Hematopoietic multipotent progenitor cell (in vitro differentiated cells): Measurements from ENCODE around the gene ZMIZ1. TPM values are rescaled to one million over a fixed set of nuclear protein-coding genes. Genes with fewer than 3 reads are reported as not detected.

Experiments
- DNase-seq, 3 donors: peaks; one replicate each; pipeline ENCODE4 v3.0.0-alpha.2; 2011 to 2015; ENCODE audit warnings: low read depth in 2 of 3, low spot score in 2 of 3
- total RNA-seq: library from RNA; depleted of rRNA; stranded (reverse); fragments of >200 nt; gene quantifications from one replicate; pipeline ENCODE4 v1.2.3, GENCODE V29; 2012

Gene ZMIZ1
- total RNA-seq, 1 donor: 114 TPM

DNA sequence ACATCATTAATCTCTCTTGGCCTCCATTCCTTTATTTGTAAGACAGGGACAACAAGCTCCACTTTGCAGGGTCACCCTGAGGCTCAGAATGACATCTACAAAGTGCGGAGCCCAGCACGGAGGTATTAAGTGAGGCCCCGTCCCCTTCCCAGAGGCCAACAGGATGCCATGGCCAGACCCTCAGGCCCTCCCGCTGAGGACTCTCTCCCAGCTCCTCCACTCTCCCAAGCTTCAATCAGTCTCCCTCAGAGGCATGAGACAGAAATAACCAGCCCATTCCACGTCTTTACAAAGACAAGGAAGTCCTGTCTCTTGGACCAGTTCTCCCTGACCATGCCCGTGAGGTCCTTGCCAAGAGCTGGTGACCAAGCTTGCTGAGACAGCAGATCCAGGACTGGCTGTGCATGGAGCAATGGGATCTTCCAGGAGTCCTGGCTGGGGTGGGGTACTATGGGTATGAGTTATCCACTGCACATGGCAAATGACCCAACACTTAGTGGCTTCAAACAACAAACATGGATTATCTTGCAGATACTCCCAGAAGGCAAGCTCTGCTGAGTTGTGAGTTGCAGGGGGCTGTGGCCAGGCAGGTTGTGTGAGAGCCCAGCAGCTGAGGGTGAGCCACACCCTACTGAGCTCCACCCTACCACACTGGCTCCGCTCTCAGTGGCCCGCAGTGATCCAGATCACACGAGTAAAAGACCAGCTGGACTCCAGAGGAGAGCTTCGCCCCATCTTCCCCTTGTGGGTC is 274.2 kb downstream of the ZMIZ1 start:
- no peak for DNase-seq

- no peak for DNase-seq
Measured at GRCh38 chr10:79344502-79345195, 275.9 kb downstream of the ZMIZ1 start.

- no peak for DNase-seq
Measured at GRCh38 chr10:79345241-79346011, 276.7 kb downstream of the ZMIZ1 start.

DNA sequence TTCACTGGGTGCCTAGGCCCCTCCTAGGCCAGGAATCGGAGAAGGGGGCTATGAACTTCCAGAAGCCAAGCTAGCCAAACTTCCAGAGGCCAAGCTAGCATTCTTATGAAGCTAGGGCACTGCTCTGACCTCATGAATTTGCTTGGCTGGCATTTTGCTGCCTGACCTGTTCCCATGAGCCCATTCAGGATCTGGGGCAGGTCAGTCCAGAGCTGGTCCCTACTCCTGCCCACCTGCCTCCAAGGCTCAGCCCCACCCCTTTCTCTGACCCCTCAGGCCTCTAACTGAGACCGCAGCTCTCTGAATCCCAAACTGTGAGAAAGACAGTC is 277.2 kb downstream of the ZMIZ1 start:
- no peak for DNase-seq

DNA sequence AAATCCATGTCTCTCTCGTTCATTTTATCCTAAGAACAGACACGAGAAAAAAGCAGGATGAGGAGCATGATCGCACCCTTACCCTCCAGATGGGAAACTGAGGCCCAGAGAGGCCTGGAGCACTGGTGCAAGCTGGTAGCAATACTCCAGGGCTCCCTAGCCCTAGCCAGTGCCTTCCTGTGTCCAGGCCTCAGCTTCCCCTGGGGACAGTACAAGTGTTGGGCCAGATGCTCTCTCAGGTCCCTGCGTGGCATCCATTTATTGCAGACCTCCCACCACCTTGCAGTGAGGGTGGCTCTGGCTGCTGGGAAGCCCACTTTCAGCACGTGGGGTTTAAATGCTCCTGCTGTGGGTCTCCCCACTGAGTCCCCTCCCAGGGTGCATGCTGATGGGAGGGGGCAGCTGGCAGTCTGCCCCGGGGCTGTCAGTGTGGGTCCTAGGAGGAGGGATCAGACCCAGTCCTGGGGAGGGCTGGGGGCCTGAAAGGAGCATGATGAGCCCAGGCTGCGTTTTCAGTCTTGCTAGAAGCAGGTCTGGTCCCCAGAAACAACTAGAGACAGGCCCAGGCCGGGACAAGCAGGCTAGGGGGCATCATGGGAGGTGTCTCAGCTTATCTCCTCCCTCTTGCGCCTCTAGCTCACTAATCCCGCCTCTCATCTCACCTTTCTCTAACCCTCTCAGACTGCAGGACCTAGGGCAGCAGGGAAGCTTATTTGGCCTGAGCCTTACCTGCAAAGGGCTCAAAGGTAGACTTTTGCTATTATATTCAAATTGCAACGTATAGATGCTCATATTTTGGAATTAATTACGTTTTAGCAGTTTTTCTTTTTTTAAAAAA is 277.8 kb downstream of the ZMIZ1 start:
- no peak for DNase-seq

- peak; percentile 87 to 91 (median 91) for DNase-seq
Measured at GRCh38 chr10:79347226-79347893, 278.6 kb downstream of the ZMIZ1 start, which contains the start of gene PPIF. PPIF (plus strand) TSS chr10:79347469; CDS start chr10:79347549, 80 bp downstream.

DNA sequence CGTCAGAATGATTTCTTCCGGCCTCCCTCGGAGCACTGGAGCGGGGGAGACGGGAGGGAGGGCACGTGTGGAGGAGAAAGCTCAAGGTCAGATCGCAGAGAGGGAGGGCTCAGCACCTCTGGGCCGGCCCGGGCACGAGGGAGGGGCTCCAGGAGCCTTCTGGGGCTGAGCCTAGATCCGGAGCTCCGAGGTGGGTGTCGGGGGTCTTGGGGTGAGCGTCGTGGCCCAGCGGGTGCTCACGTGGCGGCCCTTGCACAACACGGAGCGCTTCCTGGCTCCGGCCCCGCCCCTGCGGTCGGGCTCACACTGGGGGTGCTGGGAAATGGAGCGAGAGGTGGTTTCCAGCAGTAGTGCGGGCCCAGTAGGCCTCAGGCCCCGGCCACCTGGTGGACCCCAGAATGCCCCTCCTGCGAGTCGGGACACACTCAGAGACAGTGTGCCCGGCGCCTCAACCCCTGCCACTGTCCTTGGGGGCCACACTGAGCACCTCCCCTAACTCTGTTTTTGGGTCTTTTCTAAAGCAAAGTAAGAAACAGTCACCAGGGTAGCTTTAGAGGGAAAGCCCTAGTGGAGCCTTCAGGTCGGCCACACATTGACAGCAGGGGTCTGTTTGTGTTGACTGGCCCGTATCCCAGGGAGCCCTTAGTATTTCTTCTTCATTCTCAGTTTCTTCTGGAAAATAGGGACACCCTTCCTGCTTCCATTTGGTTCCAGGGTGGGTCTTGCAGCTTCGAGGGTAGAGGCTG is 279.3 kb downstream of the ZMIZ1 start:
- peak; percentile 32 to 73 (median 70) for DNase-seq

GRCh38 chr10:79348640-79348988 is 279.8 kb downstream of the ZMIZ1 start:
- DNase-seq: no peak

- DNase-seq: no peak
Measured at GRCh38 chr10:79349072-79349491, 280.3 kb downstream of the ZMIZ1 start.

GRCh38 chr10:79349766-79350406 is 281.1 kb downstream of the ZMIZ1 start:
- DNase-seq: no peak

DNA sequence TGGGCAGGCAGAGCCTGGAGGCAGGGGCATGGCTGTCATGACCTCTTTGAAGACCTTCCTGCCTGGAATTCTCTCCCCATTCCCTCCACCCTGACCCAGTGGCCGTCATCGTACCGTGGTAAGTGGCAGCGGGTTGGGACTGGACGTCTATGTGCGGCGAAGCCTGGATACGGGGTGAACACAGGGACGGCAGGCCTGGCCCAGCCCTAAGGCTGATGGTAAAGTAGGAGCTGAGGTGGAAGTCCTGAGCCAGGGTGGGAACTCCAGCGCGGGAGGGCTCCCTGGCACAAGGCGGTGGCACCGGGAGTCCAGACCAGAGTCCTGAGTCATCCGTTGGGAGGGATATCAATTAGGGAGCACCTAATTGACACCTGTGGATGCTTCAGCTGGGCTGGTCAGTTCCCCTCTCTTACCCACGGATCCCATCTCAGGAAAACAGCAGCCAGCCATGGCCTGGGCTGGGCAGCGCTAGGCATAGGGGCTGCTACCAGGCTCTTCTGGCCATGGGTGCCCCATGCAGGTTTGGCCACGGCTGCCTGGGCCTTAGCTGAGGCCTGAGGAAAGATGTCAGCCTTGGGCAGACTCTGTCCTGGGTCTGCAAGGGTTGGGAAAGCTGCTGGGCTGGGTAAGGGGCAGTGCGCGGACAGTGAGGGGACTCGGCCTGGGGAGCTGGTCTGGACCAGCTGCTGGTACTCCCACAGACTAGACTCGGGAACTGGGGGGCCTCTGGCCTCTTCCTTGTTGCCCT is 281.8 kb downstream of the ZMIZ1 start:
- no peak for DNase-seq

- DNase-seq: no peak
Measured at GRCh38 chr10:79351332-79351731, 282.6 kb downstream of the ZMIZ1 start.

DNA sequence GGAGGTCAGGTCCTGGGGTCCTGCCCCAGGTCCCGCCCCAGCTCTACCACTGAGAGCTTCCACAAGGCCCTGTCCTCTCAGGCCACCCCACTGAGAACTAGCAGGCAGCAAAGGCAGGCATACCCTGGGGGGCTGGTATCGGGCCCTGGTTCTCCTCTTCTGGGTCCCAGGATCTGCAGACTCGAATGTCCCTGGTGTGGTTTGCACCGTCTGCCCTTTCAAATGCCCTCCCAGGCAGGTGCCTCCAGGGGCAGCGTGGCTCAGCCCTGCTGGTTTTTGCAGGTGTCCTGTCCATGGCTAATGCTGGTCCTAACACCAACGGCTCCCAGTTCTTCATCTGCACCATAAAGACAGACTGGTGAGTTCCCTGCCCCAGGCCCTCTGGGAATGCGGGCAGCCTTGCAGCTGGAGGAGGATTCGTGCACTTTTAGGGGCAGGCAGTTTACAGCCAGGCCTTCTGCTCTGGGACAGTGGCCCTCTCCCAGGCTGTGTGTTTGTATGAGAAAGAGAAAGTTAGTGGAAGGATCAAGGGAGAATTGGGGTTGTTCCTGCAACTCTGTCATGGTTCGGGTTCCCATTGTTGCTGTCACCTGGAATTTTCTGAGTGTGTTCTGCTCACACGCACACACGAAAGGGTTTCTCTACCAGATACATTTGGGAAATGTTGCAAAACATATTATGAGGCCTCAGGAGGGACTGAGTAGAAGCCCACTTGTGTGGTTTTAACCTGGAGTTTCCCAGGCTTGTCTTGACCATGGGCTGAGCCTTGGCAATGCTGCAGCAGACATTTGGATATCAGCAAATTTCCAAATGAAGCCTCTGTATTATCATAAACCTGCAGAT is 283.5 kb downstream of the ZMIZ1 start:
- no peak for DNase-seq

GRCh38 chr10:79353000-79353406 is 284.2 kb downstream of the ZMIZ1 start:
- DNase-seq: no peak

- no peak for DNase-seq
Measured at GRCh38 chr10:79353726-79354125, 285.0 kb downstream of the ZMIZ1 start.

DNA sequence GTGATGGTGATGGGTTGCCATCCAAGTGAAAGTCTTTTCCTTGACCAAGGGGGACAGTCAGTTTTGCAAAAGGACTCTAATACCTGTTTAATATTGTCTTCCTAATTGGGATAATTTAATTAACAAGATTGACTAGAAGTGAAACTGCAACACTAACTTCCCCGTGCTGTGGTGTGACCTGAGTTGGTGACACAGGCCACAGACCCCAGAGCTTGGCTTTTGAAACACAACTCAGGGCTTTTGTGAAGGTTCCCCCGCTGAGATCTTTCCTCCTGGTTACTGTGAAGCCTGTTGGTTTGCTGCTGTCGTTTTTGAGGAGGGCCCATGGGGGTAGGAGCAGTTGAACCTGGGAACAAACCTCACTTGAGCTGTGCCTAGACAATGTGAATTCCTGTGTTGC is 285.4 kb downstream of the ZMIZ1 start:
- DNase-seq: no peak

DNA sequence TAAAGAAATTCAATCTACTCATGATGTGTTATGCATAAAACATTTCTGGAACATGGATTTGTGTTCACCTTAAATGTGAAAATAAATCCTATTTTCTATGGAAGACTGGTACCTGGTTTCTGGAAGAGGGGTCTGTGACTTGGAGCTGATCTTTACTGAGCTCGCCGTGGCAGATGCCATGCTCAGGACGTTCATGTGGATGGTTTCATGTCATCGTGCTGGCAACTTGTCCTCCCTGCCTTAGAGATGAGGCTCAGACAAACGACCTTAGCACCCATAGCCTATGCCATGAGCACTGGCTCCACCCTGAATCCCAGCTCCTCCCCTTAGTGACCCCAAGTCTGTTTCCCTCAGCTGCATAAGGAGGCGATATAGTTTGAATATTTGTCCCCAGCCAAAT is 285.8 kb downstream of the ZMIZ1 start:
- no peak for DNase-seq
